Thoracic aorta (tissue), 2 donors: ENCODE results near the gene GMEB2. TPM values are rescaled to one million over a fixed set of nuclear protein-coding genes. Genes with fewer than 3 reads are reported as not detected.
"Not testable (repeated sequence)": the region's sequence is repeated elsewhere in the genome, so short reads cannot be mapped to it uniquely, and the experiment has no call there.

Source experiments
- ATAC-seq: fragments of 150-250 bp; one replicate; pipeline ENCODE4 v1.8.0; 2017; ENCODE audit warnings: low read depth; ENCODE audit not compliant: insufficient number of reproducible peaks, low FRiP score
- DNase-seq: peaks from one replicate; pipeline ENCODE4 v3.0.0-alpha.2; 2020; ENCODE audit warnings: low spot score
- H3K27ac ChIP-seq, 2 donors: fragments of 200-600 bp; sonication (generic); 1 replicate in 1 of 2; 2 replicates in 1 of 2; pipeline ENCODE4 v1.5.1; 2016; ENCODE audit warnings: mild to moderate bottlenecking in 2 of 2, moderate library complexity in 2 of 2
- H3K27me3 ChIP-seq: fragments of 200-600 bp; sonication (generic); replicated peaks from 2 replicates; pipeline ENCODE4 v1.6.0; 2016; ENCODE audit warnings: mild to moderate bottlenecking; ENCODE audit not compliant: insufficient read depth
- H3K36me3 ChIP-seq: fragments of 200-600 bp; sonication (generic); one replicate; pipeline ENCODE4 v1.5.1; 2016
- H3K4me1 ChIP-seq, 2 donors: fragments of 200-600 bp; sonication (generic); 1 replicate in 1 of 2; 2 replicates in 1 of 2; pipeline versions ENCODE4 v1.5.1 to v1.6.0; 2016; ENCODE audit warnings: low read depth in 2 of 2, mild to moderate bottlenecking in 1 of 2; ENCODE audit not compliant: control insufficient read depth in 1 of 2
- H3K4me3 ChIP-seq: fragments of 200-600 bp; sonication (generic); 2 replicates; pipeline ENCODE4 v1.5.1; 2016; ENCODE audit warnings: mild to moderate bottlenecking
- H3K9me3 ChIP-seq: fragments of 200-600 bp; sonication (generic); 2 replicates; pipeline ENCODE4 v1.5.1; 2016
- CTCF ChIP-seq: fragments of 200-600 bp; sonication (generic); IDR thresholded peaks from one replicate; pipeline ENCODE4 v1.5.1; 2019; ENCODE audit warnings: antibody characterized with exemption
- total RNA-seq, 2 donors: library from RNA; depleted of rRNA; stranded (reverse); fragments of >200 nt; gene quantifications; one replicate each; pipeline versions ENCODE4 v1.1.0 to v1.2.3, GENCODE V29; 2016

GMEB2 gene
- total RNA-seq, 2 donors from 2014 or later = 10.0 to 14.7 TPM

GRCh38 chr20:63655249-63655648 lies 28.3 kb upstream of the GMEB2 start:
- Histone ChIP-seq H3K36me3 (no peaks in the 10 kb centered on the region), H3K4me3 (no peak overlapping the region), H3K4me1 (peaks cover 22 to 50% of the 10 kb centered on the region in 2 donors), H3K27me3 (no peaks in the 10 kb centered on the region), H3K9me3 (no peaks in the 10 kb centered on the region), H3K27ac (no peak overlapping the region)
- DNase-seq (no peak), ATAC-seq (no peak)
- TF ChIP-seq CTCF = no peak

- H3K4me3 ChIP-seq = peak overlapping the region; percentile 76
- H3K27ac ChIP-seq = no peak overlapping the region
- no peaks in the 10 kb centered on the region for H3K36me3 ChIP-seq
- no peak for TF ChIP-seq CTCF
- ATAC-seq (no peak), DNase-seq (no peak)
- H3K27me3 ChIP-seq = no peaks in the 10 kb centered on the region
- H3K4me1 ChIP-seq = peaks cover 17 to 43% of the 10 kb centered on the region in 2 donors
- no peaks in the 10 kb centered on the region for H3K9me3 ChIP-seq
Observed at GRCh38 chr20:63653974-63654668, 27.2 kb upstream of the GMEB2 start.

GRCh38 chr20:63653041-63653973 lies 26.4 kb upstream of the GMEB2 start, which contains the start of gene STMN3:
Gene STMN3, minus strand, starts transcription at chr20:63653424. Its CDS starts 79 bp downstream, at chr20:63653345.
- Histone ChIP-seq H3K36me3 (no peaks in the 10 kb centered on the region), H3K4me3 (peak within 1 kb of the TSS; percentile 76), H3K9me3 (no peaks in the 10 kb centered on the region), H3K27me3 (no peaks in the 10 kb centered on the region), H3K27ac (no peak within 1 kb of the TSS), H3K4me1 (peaks cover 15 to 41% of the 10 kb centered on the region in 2 donors)
- no peak for TF ChIP-seq CTCF
- peak; percentile 51 for DNase-seq
- peak; percentile 52 for ATAC-seq

- no peak for ATAC-seq
- no peak overlapping the region for H3K27ac ChIP-seq
- TF ChIP-seq CTCF = no peak
Observed at GRCh38 chr20:63652192-63652980, 25.5 kb upstream of the GMEB2 start.

GRCh38 chr20:63651942-63652191 lies 25.0 kb upstream of the GMEB2 start:
- H3K4me3 ChIP-seq = peak overlapping the region; percentile 76
- H3K9me3 ChIP-seq = no peaks in the 10 kb centered on the region
- no peak overlapping the region for H3K27ac ChIP-seq
- H3K36me3 ChIP-seq = no peaks in the 10 kb centered on the region
- ATAC-seq (no peak), DNase-seq (no peak)
- peaks cover 11 to 29% of the 10 kb centered on the region in 2 donors for H3K4me1 ChIP-seq
- no peaks in the 10 kb centered on the region for H3K27me3 ChIP-seq
- TF ChIP-seq CTCF = no peak

More at GRCh38 chr20:63652192-63652980, 25.5 kb upstream of the GMEB2 start:
- Histone ChIP-seq H3K4me3 (peak overlapping the region; percentile 76), H3K36me3 (no peaks in the 10 kb centered on the region), H3K4me1 (peaks cover 12 to 35% of the 10 kb centered on the region in 2 donors), H3K9me3 (no peaks in the 10 kb centered on the region), H3K27me3 (no peaks in the 10 kb centered on the region)
- no peak for DNase-seq

- H3K4me3 ChIP-seq, H3K27me3 ChIP-seq, ATAC-seq, H3K9me3 ChIP-seq, DNase-seq, H3K27ac ChIP-seq, H3K36me3 ChIP-seq: not testable (repeated sequence)
- peaks cover 11 to 28% of the 10 kb centered on the region in 2 donors for H3K4me1 ChIP-seq
Observed at GRCh38 chr20:63650486-63650885, 23.6 kb upstream of the GMEB2 start.
